ENCODE results near the gene ANKS1B.

Gene ANKS1B

DNA sequence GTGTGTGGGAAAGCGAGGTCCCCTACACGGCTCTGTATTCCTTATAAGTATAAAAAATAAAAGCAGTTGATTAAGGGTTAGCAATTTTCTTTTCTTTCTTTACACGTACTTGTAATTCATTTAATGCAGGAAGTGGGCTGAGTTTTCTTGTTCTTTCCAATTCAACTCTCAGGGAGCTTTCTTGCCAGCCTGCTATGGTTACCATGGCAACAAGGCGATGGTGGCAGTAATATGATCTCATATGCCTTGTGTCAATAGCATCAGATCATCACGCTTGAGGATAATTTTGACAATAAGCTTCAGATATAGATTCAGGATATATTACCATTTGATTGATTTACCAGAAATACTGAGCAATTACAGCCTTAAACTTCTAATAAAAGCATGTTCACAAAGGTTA lies 873.1 kb downstream of the ANKS1B start:
- ATAC-seq = no peak

- ATAC-seq = no peak
These were observed 873.9 kb downstream of the ANKS1B start for GRCh38 chr12:99110868-99111267.

- no peak for ATAC-seq
These were observed 874.5 kb downstream of the ANKS1B start for GRCh38 chr12:99110212-99110611.

- ATAC-seq = no peak
These were observed 875.8 kb downstream of the ANKS1B start for GRCh38 chr12:99108924-99109323.

DNA sequence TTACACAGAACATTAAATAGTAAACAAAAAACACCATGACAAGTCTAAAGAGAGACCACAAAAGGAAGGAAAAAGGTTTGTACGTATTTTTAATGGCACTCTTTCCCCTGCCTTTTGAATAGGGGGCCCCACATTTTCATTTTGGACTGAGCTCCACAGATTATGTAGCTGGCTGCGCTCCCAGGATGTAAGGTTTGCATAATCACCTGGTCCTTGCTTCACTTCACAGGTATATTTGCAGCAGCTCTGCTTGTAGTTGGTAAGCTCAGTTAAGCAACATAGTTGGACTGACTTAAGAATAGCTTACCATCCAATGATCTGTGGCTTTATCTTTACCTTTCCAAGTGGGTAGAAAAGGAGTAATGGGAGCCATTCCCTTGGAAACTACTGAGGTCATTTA lies 885.0 kb downstream of the ANKS1B start:
- ATAC-seq = no peak

DNA sequence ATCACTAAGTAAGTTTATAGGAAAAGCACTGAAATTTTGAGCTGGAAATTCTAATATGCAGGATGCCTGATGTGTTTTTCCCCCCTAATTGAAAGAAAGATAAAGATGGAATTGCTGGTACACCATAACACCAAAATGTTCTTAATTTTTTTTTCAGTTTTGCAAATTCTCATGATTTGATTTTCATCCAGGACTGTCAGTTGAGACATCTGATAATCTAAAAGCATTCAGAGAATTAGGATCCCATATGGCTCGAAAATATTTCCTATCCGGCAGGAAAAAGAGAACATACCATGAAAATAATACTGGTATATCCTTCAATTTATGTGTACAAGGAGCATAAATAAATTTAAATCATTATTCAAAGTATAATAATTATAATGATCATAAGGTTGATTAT lies 887.6 kb downstream of the ANKS1B start:
- no peak for ATAC-seq

- no peak for ATAC-seq
These were observed 891.6 kb downstream of the ANKS1B start for GRCh38 chr12:99093166-99093565.

DNA sequence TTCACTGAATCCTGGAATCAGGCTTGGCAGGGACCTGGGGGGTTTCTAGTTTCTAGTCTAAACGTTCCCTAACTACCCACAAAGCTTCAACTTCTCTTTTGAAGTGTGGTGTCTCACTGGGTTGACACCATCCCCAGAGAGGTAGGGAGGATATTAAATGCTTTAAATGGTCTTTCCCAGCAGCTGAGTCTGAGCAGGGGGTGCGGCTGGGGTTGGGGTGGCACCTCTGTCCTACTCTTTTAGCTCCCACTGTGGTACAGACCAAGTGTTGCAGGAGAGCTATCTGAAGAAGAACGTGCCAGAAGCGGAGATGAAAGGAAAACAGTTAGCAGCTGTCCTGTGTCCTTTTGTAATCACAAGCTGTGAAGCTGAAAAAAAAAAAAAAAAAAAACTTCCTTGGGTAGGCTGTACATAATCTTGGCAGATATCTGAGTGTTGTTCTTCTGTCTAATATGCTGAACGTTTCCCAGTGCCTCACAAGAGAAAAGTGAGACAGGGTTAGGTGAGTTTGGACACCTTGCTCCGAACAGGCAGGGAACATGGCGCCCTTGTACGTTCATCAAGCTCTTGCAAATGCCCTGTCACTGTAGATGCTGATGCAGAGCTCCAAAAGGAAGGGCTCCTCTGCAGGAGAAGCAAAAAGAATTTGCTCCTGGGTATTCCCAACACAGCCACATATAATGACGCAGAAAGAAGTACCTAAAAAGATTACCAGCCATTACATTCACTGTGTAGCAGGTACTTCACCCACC lies 892.5 kb downstream of the ANKS1B start:
- ATAC-seq = no peak

GRCh38 chr12:99087278-99087677 lies 897.5 kb downstream of the ANKS1B start:
- no peak for ATAC-seq

- ATAC-seq = no peak
These were observed 904.9 kb downstream of the ANKS1B start for GRCh38 chr12:99079811-99080210.

GRCh38 chr12:99068993-99069747 lies 915.6 kb downstream of the ANKS1B start:
- no peak for ATAC-seq

DNA sequence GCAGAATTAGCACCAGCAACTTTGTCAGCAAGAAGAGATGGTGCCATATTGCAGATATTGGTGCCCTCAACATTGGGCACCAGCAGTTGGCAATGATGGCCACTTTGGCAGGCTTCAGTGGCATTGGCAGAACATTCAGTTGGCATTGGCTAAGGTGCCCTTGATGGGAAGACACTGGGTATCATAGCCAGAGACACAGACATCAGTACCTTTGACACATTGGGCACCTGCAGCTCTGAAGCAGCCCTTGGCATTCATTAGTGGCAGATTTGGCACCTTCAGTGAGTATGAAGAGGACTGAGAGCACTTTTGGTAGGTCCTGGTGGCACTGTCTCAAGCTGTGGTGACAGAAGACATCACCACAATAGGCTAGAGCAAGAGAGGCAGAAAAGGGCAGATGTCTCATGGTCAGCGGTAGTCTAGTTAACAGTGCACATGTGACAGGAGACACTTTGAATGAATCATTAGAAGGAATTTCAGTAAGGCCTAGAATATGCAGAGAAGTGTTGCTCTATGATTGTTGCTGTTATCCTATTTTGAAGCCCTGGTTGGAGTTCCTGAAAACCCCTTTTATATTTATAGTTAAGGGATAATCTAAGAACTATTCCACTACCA lies 917.5 kb downstream of the ANKS1B start:
- ATAC-seq = no peak

DNA sequence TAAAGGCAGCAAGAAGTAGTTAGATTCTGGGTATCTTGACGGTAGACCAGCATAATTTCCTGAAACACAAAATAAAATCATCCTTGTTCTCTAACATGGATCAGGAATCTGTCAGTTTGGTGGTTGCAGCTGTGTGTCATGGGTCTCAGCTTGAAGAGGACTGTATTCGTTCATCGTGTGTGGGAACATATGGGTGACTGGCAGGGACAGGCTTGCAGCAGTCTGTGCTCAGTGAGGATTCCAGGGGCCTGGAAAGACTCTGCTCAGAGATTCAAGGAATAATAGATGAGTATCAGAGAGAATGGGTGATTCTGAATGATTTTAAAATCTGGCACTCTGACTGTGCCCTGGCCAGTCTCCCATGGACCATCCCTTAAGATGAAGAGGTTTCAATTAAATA lies 918.0 kb downstream of the ANKS1B start:
- ATAC-seq = no peak

DNA sequence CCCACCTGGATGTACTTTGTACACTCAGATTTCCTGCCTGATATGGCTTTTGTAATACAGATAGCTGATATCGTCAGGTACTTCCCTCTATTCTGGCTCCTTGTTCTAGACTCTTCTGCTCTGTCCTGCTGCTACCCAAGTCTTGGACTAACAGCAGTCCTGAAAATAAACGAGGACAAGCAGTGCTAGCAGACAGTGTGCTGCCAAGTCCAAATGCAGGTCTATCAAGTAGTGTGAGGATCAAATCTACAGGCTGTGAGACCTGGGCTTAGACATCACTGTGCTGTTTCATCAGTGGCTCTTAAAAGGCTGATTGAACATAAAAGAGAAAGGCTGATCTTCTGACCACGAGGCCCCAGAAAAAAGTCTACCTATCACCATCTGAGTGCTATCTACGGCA lies 921.6 kb downstream of the ANKS1B start:
- ATAC-seq = no peak

GRCh38 chr12:99059824-99060511 lies 924.8 kb downstream of the ANKS1B start:
- ATAC-seq = no peak

DNA sequence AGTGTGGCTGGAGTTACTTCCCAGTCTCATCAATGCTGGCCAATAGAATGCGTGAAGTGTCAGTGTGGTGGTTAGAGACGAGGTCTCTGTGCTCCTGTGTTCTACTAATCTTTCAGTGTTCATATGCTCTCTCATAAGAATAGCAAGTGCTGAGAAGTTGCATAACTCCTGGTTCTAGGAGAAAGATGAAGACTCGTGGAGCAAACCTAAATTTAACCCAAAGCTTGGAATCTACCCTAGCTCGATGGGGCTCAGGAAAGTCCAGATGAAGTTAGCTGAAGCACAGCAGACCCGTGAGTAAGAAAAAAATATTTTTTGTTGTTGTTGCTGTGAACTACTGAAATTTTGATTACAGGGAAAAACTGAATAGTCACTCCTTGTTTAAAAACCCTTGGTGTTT lies 927.1 kb downstream of the ANKS1B start:
- ATAC-seq = no peak

DNA sequence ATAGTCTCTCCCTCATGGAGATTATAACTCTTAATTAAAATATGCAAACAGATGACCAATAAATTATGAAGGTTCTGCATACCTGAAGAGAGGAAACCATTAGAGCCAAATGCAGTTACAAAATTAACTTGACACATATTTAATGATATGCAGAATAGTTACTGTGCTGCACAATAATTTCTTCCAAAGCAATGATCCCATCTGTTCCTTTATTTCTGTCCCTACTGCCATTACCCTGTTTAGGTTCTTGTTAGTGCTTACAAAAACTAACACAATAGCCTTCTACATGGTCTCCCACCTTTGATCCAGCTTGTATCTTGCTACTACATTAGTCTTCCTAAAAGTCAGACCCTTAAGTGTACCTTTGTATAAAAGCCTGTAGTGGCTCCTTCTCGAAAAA lies 928.5 kb downstream of the ANKS1B start:
- no peak for ATAC-seq

- no peak for ATAC-seq
These were observed 929.4 kb downstream of the ANKS1B start for GRCh38 chr12:99055299-99055698.

GRCh38 chr12:99054601-99055128 lies 930.1 kb downstream of the ANKS1B start:
- ATAC-seq = no peak

GRCh38 chr12:99053616-99054362 lies 930.9 kb downstream of the ANKS1B start:
- no peak for ATAC-seq

- no peak for ATAC-seq
These were observed 935.0 kb downstream of the ANKS1B start for GRCh38 chr12:99049774-99050173.

- ATAC-seq = no peak
These were observed 939.6 kb downstream of the ANKS1B start for GRCh38 chr12:99045158-99045557.

All from activated CD4-positive, CD25-positive, alpha-beta regulatory T cell treated with anti-CD3 and anti-CD28 coated beads, Interleukin-2, amount 50 U/mL, for 24 hours (primary cell).